ENCODE measurements around the gene ICAM5. TPM values are rescaled to one million over a fixed set of nuclear protein-coding genes. Genes with fewer than 3 reads are reported as not detected.

ICAM5 gene
- total and polyA plus RNA-seq, 7 donors, result 0.23 to 0.92 (median 0.69) TPM; not detected in 3

- Histone ChIP-seq H3K4me3 (no peak overlapping the region), H3K4me1 (no peaks in the 10 kb centered on the region), H3K36me3 (peaks cover 23 to 48% (median 28%) of the 10 kb centered on the region in 4 donors), H3K27me3 (no peaks in the 10 kb centered on the region), H3K27ac (no peak overlapping the region), H3K9me3 (no peaks in the 10 kb centered on the region)
- no peak for DNase-seq
- intact Hi-C loops (cut with DNase I), result no loop called here
- TF ChIP-seq EP300 (IDR thresholded peaks at IDR 0.05), result no peak
- WGBS, 2 donors, result 37 to 70% methylated on average over 8 of the region's 8 CpGs
These were observed 29.6 kb upstream of the ICAM5 start for GRCh38 chr19:10260141-10260584.

- no peaks in the 10 kb centered on the region for H3K27me3 ChIP-seq
- no peak overlapping the region for H3K4me3 ChIP-seq
- TF ChIP-seq POLR2AphosphoS5 (IDR thresholded peaks at IDR 0.05) (no peak), POLR2A (IDR thresholded peaks at IDR 0.05) (no peak), CTCF (IDR thresholded peaks at IDR 0.05) (no peak), EP300 (IDR thresholded peaks at IDR 0.05) (no peak)
- no peak overlapping the region for H3K27ac ChIP-seq
- no peaks in the 10 kb centered on the region for H3K4me1 ChIP-seq
- no peaks in the 10 kb centered on the region for H3K9me3 ChIP-seq
- DNase-seq, result no peak
- H3K36me3 ChIP-seq, result peaks cover 10 to 22% (median 15%) of the 10 kb centered on the region in 4 donors
- intact Hi-C loops (cut with DNase I), result no loop called here
- WGBS, 2 donors, result 81 to 86% methylated on average over 7 of the region's 7 CpGs
These were observed 27.0 kb upstream of the ICAM5 start for GRCh38 chr19:10262771-10263170.

GRCh38 chr19:10266706-10267105, 23.0 kb upstream of the ICAM5 start:
- 85 to 87% methylated on average over 7 of the region's 7 CpGs for WGBS, 2 donors
- Histone ChIP-seq H3K9me3 (no peaks in the 10 kb centered on the region), H3K27me3 (peaks cover 14 to 23% (median 21%) of the 10 kb centered on the region in 3 donors), H3K27ac (no peak overlapping the region), H3K4me3 (no peak overlapping the region), H3K36me3 (no peaks in the 10 kb centered on the region), H3K4me1 (peaks cover 0 to 20% (median 19%) of the 10 kb centered on the region in 4 donors)
- DNase-seq, result no peak
- intact Hi-C loops (cut with DNase I), result no loop called here
- TF ChIP-seq POLR2A (IDR thresholded peaks at IDR 0.05) (no peak), CTCF (IDR thresholded peaks at IDR 0.05) (no peak), POLR2AphosphoS5 (IDR thresholded peaks at IDR 0.05) (no peak), EP300 (IDR thresholded peaks at IDR 0.05) (no peak)

GRCh38 chr19:10268071-10268470, 21.7 kb upstream of the ICAM5 start:
- 72 to 74% methylated on average over 6 of the region's 6 CpGs for WGBS, 2 donors
- no peaks in the 10 kb centered on the region for H3K9me3 ChIP-seq
- no peaks in the 10 kb centered on the region for H3K36me3 ChIP-seq
- H3K4me1 ChIP-seq, result peaks cover 0 to 20% (median 19%) of the 10 kb centered on the region in 4 donors
- peaks cover 14 to 30% (median 22%) of the 10 kb centered on the region in 3 donors for H3K27me3 ChIP-seq
- intact Hi-C loops (cut with DNase I), result no loop called here
- H3K27ac ChIP-seq, result peak overlapping the region in 2 of 4 donors; percentile 40 to 58
- no peak overlapping the region for H3K4me3 ChIP-seq
- DNase-seq, result no peak
- no peak for TF ChIP-seq POLR2A (IDR thresholded peaks at IDR 0.05)
- no peak for TF ChIP-seq EP300 (IDR thresholded peaks at IDR 0.05)
- no peak for TF ChIP-seq POLR2AphosphoS5 (IDR thresholded peaks at IDR 0.05)
- no peak for TF ChIP-seq CTCF (IDR thresholded peaks at IDR 0.05)

GRCh38 chr19:10269333-10270179, 20.2 kb upstream of the ICAM5 start:
- Histone ChIP-seq H3K4me3 (peak overlapping the region; percentile 15 to 46 (median 42)), H3K36me3 (no peaks in the 10 kb centered on the region), H3K27me3 (peaks cover 14 to 30% (median 22%) of the 10 kb centered on the region in 3 donors), H3K27ac (peak overlapping the region; percentile 66 to 80 (median 70)), H3K4me1 (peaks cover 0 to 20% (median 19%) of the 10 kb centered on the region in 4 donors), H3K9me3 (no peaks in the 10 kb centered on the region)
- intact Hi-C loops (cut with DNase I), result loop anchor here (1.0 kb wide), 1 partner anchor 120 kb away; no protein-coding TSS in a partner anchor
- DNase-seq, result peak; percentile 89
- whole genome bisulfite sequencing, 2 donors, result 5% methylated on average over 59 of the region's 59 CpGs
- TF ChIP-seq POLR2AphosphoS5 (IDR thresholded peaks at IDR 0.05) (peak in 1 of 4 donors; percentile 25), POLR2A (IDR thresholded peaks at IDR 0.05) (no peak), EP300 (IDR thresholded peaks at IDR 0.05) (no peak), CTCF (IDR thresholded peaks at IDR 0.05) (peak; percentile 86 to 95 (median 92))
